ENCODE measurements around the gene PRRG1.
"Not testable (repeated sequence)": the region's sequence is repeated elsewhere in the genome, so short reads cannot be mapped to it uniquely, and the experiment has no call there.

Gene PRRG1

DNA sequence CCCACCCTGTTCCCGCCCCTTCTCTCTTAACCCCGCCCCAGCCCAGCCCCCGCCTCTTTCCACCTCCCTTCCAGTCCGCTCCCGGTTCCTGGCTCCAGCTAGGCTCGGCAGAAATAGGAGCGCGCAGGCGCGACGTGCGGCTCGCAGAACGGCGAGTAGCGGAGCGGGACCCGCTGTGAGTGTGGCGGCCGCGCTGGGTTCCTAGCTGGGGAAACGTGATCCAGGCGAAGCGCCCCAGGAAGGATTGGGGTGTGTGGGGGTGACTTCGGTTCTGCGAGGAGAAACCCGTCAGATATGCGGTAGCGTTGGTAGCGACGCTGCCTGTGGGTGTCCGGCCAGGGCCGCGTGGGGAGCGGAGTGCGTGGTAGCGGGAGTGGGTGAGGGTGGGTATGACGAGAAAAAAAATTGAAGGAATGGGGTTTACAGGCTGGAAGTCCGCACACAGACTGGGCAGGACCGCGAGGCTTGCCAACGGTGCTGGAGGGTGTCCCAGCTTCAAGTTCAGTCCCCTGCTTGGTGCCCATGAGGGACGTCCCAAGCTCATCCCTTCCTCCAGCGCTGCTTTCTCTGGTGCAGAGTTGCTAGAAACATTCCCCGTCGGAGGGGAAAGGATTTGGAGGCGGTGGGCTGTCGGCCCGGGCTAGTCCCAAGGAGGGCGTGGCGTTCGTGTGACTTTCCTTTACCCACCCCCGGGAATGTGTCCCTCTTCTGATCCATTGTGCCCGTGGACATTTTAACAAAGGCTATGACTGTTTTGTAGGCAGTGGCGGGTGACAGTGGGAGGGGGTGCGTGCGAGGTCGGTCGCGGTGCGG is at the start of gene PRRG1:
TSS of gene PRRG1 (plus strand) at position 144 of the 813 bp plus-strand sequence. CDS start 56,886 bp downstream, outside the sequence.
- DNase-seq = no peak

DNA sequence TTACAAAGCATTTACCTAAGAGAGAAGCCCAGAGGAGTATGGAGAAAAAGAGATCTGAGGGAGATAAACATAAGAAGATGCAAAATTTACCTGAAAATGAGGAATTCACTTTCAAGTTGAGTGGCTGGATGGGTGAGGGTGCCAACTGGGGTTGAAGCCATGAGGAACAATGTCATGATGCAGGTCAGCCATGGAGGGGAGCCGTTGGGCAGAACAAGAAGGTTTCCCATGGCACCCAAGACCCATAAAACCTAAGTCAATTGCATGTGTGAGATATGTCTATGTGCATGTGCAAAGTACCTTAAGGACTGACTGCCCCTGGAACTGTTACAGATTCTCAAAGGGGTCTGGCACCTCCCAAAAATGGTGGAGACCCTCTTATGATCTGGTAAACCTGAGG is 46.6 kb upstream of the PRRG1 start:
- no peak for DNase-seq

- not testable (repeated sequence) for DNase-seq
These were observed 43.9 kb upstream of the PRRG1 start for GRCh38 chrX:37305238-37305637.

DNA sequence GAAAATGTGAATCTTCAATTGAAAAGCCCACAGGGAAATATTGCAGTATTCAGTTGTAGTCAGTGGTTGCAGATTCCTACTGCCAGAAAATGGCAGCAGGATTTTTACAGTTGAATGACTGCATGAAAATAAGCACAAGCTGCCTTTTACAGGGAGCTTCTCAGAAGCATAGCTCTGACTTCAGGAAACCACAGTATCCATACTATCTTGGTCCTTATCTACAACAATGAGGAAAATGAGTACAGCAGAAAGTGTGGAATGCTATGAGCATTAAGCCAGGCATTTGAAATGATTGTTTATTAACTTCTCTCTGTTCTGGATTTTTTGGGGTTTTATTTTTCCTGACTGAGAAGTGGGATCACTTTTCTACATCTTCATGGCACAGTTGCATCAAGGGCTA is 34.6 kb upstream of the PRRG1 start:
- no peak for DNase-seq

DNA sequence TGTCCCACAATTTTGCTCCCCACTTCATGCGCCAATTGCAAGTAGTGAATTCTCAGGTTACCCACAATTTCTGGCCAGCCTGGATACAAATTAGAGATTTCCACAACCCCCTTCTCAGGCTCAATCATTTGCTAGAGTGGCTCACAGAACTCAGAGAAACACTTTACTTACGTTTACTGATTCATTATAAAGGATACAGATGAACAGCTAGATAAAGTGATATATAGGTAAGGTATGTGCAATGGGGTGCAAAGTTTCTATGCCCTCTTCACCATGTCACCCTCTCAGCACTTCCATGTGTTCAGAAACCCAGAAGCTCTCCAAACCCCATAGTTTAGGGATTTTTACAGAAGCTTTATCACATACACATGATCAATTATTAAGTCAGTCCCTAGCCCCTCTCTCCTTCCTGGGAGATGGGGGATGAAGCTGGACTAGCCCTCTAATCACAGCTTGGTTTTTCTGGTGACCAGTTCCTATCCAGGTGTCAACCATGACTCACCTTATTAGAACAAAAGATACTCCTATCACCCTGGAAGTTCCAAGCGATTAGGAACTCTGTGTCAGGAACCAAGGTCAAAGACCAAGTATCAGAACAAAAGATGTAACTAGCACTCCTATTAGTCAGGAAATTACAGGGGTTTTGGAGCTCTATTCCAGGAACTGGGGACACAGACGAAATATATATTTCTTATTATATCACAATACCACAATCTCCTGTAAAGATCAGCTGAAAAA is 33.5 kb upstream of the PRRG1 start:
- no peak for DNase-seq

GRCh38 chrX:37320541-37321203 is 28.5 kb upstream of the PRRG1 start:
- no peak for DNase-seq

GRCh38 chrX:37330642-37331041 is 18.5 kb upstream of the PRRG1 start:
- DNase-seq = no peak

- DNase-seq = no peak
These were observed 17.6 kb upstream of the PRRG1 start for GRCh38 chrX:37331546-37331945.

DNA sequence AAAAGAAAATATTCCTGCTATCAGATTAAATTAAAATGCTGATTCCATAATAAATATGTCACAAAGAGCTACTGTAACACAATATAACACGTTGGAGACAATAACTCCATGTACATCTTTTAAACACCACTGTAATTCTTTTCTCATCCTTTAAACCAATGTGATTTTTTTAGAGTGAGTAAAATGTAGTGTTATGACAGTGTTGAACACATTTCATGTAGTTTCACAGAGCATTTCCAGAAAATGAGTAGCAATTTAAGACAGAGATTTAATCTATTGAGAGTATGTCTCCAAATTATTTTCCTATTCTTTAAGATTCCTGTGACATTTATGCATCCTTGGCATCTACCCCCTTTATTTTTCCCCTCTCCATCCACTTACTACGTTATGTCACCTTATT is 17.1 kb upstream of the PRRG1 start:
- DNase-seq = no peak

DNA sequence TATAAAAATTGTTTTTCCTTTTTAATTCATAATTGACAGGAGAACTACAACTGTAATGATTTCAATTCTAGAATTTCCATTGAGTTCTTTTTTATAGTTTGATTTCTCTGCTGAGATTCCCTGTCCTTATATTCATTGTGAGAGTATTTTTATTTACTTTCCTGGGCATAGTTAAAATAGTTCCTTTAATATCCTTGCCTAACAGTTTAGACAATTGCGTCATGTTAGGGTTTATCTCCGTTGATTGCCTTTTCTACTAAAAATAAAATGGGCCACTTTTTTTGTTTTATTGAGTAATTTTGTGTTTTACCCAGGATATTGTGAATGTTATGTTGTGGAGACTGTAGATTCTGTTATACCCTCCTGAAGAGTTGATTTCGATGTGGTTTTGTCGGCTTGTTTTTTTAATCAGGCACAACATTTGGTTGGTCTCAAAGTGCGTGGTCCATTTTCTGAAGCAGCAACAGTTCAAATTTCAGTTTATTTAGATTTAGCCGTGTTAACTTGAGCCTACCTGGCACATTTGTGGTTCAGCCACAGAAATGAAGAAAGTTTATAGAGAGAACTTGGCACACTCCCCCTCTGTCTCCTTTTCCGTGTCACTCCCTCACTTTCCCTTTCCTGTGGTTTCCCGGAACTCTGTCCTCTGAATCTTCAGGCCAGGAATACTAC is 16.0 kb upstream of the PRRG1 start:
- no peak for DNase-seq

GRCh38 chrX:37347420-37347819 is 1.7 kb upstream of the PRRG1 start:
- no peak for DNase-seq

GRCh38 chrX:37348231-37348970 is 763 bp upstream of the PRRG1 start:
- DNase-seq = no peak

DNA sequence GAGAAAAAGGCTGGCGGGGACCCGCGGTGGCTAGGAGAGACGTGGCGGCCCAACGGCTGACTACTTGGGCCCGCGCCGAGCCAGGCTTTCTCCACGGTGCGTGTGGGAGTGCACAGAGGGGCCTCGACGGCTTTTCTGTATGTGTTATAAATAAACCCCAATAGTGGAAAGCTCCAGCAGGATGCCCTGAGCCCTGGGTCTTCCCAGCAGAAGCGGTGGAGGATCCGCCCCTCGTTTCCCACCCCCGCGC is 268 bp upstream of the PRRG1 start:
- no peak for DNase-seq

GRCh38 chrX:37350034-37350365 is 836 bp downstream of the PRRG1 start:
- DNase-seq = no peak

DNA sequence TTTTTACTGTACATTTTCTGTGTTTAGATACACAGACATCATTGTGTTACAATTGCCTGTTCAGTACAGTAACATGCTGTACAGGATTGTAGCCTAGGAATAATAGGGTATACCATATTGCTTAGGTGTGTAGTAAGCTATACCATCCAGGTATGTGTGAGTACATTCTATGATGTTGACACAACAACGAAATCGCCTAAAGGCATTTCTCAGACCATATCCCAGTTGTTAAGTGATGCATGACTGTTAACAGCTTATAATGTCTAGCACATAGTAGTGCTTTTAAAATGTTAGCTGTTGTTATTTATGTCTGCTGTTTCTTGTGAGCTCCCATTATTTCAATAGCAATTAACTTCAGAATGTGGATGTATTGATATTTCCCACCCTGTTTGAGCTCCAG is 4.5 kb downstream of the PRRG1 start:
- no peak for DNase-seq

GRCh38 chrX:37357436-37357835 is 8.3 kb downstream of the PRRG1 start:
- no peak for DNase-seq

DNA sequence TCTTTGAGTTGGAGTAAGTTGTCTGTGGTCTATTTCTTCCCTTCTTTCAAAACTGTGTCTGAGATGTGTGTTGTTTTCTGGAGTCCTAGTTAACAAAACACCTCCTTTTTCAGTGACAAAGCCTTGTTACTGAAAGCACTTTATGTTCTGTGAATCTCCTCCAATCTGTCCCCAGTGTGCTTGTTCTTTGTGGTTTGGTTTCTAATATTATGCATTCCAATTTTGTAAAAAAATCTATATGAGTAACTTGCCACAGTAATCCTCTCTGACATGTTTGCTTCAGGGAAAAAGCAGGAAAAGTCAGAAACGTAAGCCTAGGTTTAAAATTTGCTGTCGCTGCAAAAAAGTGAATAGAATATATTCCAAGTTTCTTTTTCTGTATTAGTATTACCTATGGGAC is 12.4 kb downstream of the PRRG1 start:
- DNase-seq = no peak

GRCh38 chrX:37364666-37365065 is 15.5 kb downstream of the PRRG1 start:
- no peak for DNase-seq

GRCh38 chrX:37367946-37368345 is 18.8 kb downstream of the PRRG1 start:
- no peak for DNase-seq

GRCh38 chrX:37370499-37371141 is 21.5 kb downstream of the PRRG1 start:
- DNase-seq = no peak

DNA sequence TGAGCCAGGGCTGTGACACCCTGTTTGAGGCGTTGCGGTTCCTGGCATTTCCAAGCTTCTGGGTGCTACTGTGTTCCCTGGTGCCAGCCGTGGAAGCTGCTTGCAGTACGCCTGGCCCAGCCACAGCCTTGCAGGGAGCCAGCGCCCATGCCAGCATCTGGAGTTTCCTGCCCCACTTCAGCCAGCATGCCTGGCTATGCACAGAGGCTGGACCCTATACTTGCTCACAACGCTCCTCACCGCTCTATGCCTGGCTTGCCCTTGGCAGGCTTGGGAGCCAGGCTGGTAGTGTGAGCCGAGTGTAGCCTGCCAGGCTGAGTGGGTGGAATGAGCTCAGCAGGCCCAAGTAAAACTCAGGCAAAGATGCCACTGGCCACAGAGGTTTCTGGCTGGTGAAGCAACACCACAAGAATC is 22.4 kb downstream of the PRRG1 start:
- no peak for DNase-seq

DNA sequence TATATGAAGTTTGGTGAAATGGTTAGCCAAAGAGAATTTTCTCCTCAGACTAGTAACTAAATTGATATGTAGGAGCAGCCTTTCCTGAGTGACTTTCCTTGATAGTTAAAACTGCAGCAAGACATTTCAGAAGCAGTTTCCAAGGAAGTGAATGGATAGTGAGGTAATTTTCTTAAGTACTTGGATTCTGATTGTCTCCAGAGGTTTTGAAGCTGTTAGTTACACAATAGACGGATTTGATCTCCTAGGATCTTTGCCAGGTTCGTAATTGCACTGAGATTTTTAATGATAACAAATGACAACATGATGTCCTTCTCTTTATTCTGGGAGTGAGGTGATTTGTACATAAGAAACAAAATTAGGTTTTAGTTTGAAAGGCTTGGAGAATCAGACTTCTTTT is 29.2 kb downstream of the PRRG1 start:
- DNase-seq = no peak

- no peak for DNase-seq
These were observed 29.7 kb downstream of the PRRG1 start for GRCh38 chrX:37378830-37379229.
